ENCODE measurements around the gene BACH2. TPM values are rescaled to one million over a fixed set of nuclear protein-coding genes. Genes with fewer than 3 reads are reported as not detected.

BACH2 gene
- total RNA-seq, 4 donors from 2014 or later: 9.3 to 34.5 (median 11.1) TPM

- intact Hi-C loops (cut with DNase I; ENCODE audit: low total_unique reads): no loop called here
- WGBS, 2 donors: 95 to 100% methylated on average over 6 of the region's 6 CpGs
- DNase-seq (ENCODE audit: low spot score in 2 of 2): no peak
- TF ChIP-seq, protein P1, sequence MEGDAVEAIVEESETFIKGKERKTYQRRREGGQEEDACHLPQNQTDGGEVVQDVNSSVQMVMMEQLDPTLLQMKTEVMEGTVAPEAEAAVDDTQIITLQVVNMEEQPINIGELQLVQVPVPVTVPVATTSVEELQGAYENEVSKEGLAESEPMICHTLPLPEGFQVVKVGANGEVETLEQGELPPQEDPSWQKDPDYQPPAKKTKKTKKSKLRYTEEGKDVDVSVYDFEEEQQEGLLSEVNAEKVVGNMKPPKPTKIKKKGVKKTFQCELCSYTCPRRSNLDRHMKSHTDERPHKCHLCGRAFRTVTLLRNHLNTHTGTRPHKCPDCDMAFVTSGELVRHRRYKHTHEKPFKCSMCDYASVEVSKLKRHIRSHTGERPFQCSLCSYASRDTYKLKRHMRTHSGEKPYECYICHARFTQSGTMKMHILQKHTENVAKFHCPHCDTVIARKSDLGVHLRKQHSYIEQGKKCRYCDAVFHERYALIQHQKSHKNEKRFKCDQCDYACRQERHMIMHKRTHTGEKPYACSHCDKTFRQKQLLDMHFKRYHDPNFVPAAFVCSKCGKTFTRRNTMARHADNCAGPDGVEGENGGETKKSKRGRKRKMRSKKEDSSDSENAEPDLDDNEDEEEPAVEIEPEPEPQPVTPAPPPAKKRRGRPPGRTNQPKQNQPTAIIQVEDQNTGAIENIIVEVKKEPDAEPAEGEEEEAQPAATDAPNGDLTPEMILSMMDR (IDR thresholded peaks at IDR 0.05): no peak
- TF ChIP-seq POLR2A (IDR thresholded peaks at IDR 0.05): no peak
- H3K4me3 ChIP-seq (ENCODE audit: low read depth, poor library complexity, severe bottlenecking): no peak overlapping the region
These were observed 272.0 kb downstream of the BACH2 start for GRCh38 chr6:90024633-90025032.

GRCh38 chr6:90021711-90022110 lies 274.9 kb downstream of the BACH2 start:
- TF ChIP-seq, protein P1 (IDR thresholded peaks at IDR 0.05): no peak
- TF ChIP-seq POLR2A (IDR thresholded peaks at IDR 0.05): no peak
- DNase-seq (ENCODE audit: low spot score in 2 of 2): no peak
- no peak overlapping the region for H3K4me3 ChIP-seq (ENCODE audit: low read depth, poor library complexity, severe bottlenecking)
- intact Hi-C loops (cut with DNase I; ENCODE audit: low total_unique reads): no loop called here
- WGBS, 2 donors: 56 to 60% methylated on average over 2 of the region's 2 CpGs

- intact Hi-C loops (cut with DNase I; ENCODE audit: low total_unique reads): no loop called here
- H3K4me3 ChIP-seq (ENCODE audit: low read depth, poor library complexity, severe bottlenecking): no peak overlapping the region
- TF ChIP-seq POLR2A (IDR thresholded peaks at IDR 0.05): no peak
- TF ChIP-seq, protein P1 (IDR thresholded peaks at IDR 0.05): no peak
- DNase-seq (ENCODE audit: low spot score in 2 of 2): no peak
- 81 to 83% methylated on average over 2 of the region's 2 CpGs for WGBS, 2 donors
These were observed 275.9 kb downstream of the BACH2 start for GRCh38 chr6:90020746-90021145.

DNA sequence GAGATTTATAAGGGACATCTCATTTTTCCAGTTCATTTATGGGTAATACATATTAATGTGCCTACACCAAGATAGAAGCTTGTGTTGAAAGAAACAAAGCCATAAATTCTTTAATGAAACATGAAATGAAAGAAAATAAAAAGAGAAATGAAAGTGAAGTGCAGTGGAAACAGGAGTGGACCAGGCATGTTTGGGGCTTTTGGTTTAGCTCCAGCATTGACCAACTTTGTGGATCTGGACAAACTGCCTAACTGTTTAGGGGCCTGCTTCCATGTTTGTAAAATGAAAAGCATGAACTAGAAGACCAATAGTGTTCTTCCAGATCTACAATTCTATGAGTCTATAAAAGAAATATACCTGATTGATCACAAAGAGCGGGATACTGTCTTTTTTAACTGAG lies 277.4 kb downstream of the BACH2 start:
- DNase-seq (ENCODE audit: low spot score in 2 of 2): no peak
- H3K4me3 ChIP-seq (ENCODE audit: low read depth, poor library complexity, severe bottlenecking): no peak overlapping the region
- TF ChIP-seq POLR2A (IDR thresholded peaks at IDR 0.05): no peak
- TF ChIP-seq, protein P1 (IDR thresholded peaks at IDR 0.05): no peak
- intact Hi-C loops (cut with DNase I; ENCODE audit: low total_unique reads): no loop called here
- 100% methylated on average over 1 of the region's 1 CpG for WGBS, 2 donors

DNA sequence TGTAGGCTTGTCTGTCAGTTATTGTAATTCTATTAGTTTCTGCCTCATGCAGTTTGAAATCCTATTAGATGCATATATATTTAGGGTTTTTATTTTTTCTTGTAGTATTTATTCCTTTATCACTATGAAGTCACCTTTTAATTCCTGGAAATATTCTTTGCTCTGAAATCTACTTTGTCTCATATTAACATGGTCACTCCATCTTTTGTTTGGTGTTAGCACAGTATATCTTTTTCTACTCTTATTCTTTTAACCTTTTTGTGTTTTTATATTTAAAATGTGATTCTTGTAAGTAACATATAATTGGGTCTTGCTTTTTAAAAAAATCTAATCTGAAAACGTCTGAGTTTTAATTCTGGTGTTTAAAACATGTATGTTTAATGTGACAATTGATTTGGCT lies 280.8 kb downstream of the BACH2 start:
- no peak overlapping the region for H3K4me3 ChIP-seq (ENCODE audit: low read depth, poor library complexity, severe bottlenecking)
- 84 to 87% methylated on average over 1 of the region's 1 CpG for WGBS, 2 donors
- DNase-seq (ENCODE audit: low spot score in 2 of 2): no peak
- intact Hi-C loops (cut with DNase I; ENCODE audit: low total_unique reads): no loop called here
- TF ChIP-seq, protein P1 (IDR thresholded peaks at IDR 0.05): no peak
- no peak for TF ChIP-seq POLR2A (IDR thresholded peaks at IDR 0.05)

DNA sequence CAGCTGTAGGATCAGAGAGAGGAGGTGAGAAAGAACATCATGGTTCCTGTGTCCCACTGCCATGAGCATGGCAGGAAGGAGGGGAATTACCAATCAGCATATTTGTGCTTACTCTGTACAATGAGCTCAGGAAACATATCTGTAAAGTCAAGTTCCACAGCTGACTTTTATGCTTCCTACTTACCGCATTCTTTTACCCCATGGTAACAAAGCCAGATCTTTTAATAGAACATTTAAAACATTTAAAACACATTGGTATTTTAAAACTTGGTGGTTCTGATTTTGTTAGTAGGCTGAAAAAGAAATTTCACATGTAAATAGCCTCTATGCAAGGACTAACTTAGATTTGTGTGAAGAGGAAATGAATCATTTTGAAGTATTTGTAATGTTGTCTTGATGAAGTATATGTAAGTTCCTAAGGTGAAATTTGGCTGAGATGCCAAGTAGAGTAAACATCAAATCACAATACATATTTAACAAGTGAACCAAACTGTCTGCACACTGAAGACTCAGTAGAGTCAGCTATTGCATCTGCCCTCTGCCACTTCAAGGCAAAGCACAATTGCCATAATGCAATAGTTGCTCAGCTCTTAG lies 287.6 kb downstream of the BACH2 start:
- intact Hi-C loops (cut with DNase I; ENCODE audit: low total_unique reads): no loop called here
- WGBS, 2 donors: 57 to 58% methylated on average over 1 of the region's 1 CpG
- TF ChIP-seq POLR2A (IDR thresholded peaks at IDR 0.05): no peak
- TF ChIP-seq, protein P1 (IDR thresholded peaks at IDR 0.05): no peak
- no peak overlapping the region for H3K4me3 ChIP-seq (ENCODE audit: low read depth, poor library complexity, severe bottlenecking)
- DNase-seq (ENCODE audit: low spot score in 2 of 2): no peak
